Lower leg skin (tissue), 3 donors: ENCODE measurements around the gene PPIF.

Experiments used
- POLR2A ChIP-seq, 2 donors: fragments of 450-650 bp; IDR thresholded peaks; one replicate each; pipeline ENCODE4 v1.6.1; 2016 to 2017; ENCODE audit warnings: antibody characterized with exemption in 2 of 2, mild to moderate bottlenecking in 1 of 2, moderate library complexity in 1 of 2
- TF ChIP-seq, protein P1 (sequence below), 3 donors: fragments of 450-650 bp; IDR thresholded peaks; one replicate each; pipeline ENCODE4 v1.5.1; 2016; ENCODE audit warnings: antibody characterized with exemption in 3 of 3, mild to moderate bottlenecking in 3 of 3, moderate library complexity in 2 of 3

DNA sequence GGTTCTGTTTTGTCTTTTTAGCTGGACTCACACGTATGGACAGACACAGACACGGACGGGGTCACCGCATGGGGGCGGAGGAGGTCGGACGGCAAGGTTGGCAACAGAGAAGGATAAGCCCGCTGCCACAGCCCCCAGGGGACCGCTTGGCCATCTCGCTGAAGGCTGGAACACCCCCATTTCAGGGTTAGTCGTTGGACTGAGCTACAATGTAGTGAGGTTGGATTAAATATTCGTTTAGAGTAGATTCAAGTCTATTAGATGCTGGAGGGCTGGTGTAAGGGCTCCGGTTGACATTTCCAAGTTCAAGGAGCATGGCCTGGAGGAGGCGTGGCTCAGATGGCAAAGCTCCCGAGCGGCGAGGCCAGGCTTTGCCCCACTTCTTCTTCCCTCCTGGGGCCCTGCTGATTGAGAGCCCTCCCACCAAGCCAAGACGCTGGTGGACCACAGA, 35.2 kb downstream of the PPIF start:
- TF ChIP-seq, protein P1, sequence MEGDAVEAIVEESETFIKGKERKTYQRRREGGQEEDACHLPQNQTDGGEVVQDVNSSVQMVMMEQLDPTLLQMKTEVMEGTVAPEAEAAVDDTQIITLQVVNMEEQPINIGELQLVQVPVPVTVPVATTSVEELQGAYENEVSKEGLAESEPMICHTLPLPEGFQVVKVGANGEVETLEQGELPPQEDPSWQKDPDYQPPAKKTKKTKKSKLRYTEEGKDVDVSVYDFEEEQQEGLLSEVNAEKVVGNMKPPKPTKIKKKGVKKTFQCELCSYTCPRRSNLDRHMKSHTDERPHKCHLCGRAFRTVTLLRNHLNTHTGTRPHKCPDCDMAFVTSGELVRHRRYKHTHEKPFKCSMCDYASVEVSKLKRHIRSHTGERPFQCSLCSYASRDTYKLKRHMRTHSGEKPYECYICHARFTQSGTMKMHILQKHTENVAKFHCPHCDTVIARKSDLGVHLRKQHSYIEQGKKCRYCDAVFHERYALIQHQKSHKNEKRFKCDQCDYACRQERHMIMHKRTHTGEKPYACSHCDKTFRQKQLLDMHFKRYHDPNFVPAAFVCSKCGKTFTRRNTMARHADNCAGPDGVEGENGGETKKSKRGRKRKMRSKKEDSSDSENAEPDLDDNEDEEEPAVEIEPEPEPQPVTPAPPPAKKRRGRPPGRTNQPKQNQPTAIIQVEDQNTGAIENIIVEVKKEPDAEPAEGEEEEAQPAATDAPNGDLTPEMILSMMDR (IDR thresholded peaks at IDR 0.05): no peak
- no peak for TF ChIP-seq POLR2A (IDR thresholded peaks at IDR 0.05)
